ENCODE data around the gene REV3L. TPM values are rescaled to one million over a fixed set of nuclear protein-coding genes. Genes with fewer than 3 reads are reported as not detected.

The REV3L gene
- total and polyA plus RNA-seq, 4 donors, result 5.0 to 74.9 (median 41.2) TPM

DNA sequence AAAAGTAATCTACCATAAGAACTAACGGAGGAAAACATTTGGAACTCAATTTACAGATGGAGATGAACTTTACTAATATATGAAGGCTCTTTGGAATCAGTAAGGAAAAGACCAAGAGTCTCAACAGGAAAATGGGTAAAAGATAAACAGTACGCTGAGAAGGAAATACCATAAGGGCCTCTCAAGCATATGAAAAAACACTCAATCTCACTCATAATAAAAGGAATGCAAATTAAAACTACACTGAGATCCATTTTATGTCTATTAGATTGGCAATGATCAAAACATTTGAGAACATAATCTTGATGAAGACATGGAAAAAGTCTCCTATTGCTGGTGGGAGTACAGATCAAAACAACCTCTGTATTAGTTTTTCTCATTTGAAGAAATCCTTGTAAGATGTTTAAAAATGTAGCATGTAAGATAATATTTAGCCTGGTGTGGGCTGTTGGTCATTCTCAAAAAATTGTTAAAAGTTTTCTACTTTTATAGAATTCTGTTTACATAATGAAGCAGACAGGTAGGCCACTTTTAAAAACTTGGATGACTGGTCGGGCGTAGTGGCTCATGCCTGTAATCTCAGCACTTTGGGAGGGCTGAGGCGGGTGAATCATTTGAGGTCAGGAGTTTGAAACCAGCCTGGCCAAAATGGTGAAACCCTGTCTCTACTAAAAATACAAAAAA is 14.5 kb downstream of the REV3L start:
- Histone ChIP-seq H3K36me3 (ENCODE audit: control insufficient read depth in 1 of 2, insufficient read depth in 2 of 2, low read length in 1 of 2) (no peaks in the 10 kb centered on the region), H3K9me3 (ENCODE audit: control insufficient read depth, low read length) (no peaks in the 10 kb centered on the region), H3K27me3 (ENCODE audit: control insufficient read depth in 1 of 2, insufficient read depth in 2 of 2, low read length in 1 of 2) (no peaks in the 10 kb centered on the region), H3K27ac (ENCODE audit: low read depth in 1 of 2, low read length in 2 of 2) (no peak overlapping the region), H3K4me3 (ENCODE audit: low read length in 2 of 2) (no peak overlapping the region), H3K4me1 (ENCODE audit: control insufficient read depth in 1 of 2, insufficient read depth in 2 of 2, low read length in 2 of 2) (peaks cover 0 to 1% of the 10 kb centered on the region in 2 donors)
- WGBS, 2 donors, result 52 to 67% methylated on average over 5 of the region's 5 CpGs
- intact Hi-C loops (cut with DNase I), result no loop called here
- no peak for ATAC-seq (ENCODE audit: low FRiP score)
- peak in 1 of 2 donors; percentile 51 for DNase-seq

DNA sequence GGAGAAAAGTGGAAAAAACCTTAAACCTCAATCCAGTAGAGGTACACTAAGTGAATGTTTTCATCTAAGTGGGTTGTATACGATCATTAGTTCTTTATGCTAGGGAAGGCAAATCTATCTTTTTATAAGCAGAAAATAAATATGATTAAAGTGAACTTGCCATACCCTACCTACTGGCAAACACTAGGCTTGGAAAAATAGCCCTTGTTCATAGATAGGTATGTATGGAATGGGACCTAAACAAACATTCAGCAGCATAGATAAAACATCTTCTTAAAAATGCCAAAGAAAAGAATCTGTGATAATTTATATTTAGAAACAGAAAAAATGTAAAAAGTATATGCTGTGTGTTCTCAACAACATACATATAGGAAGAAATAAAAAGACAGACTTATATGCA is 18.8 kb downstream of the REV3L start:
- Histone ChIP-seq H3K9me3 (ENCODE audit: control insufficient read depth, low read length) (no peaks in the 10 kb centered on the region), H3K27me3 (ENCODE audit: control insufficient read depth in 1 of 2, insufficient read depth in 2 of 2, low read length in 1 of 2) (no peaks in the 10 kb centered on the region), H3K4me3 (ENCODE audit: low read length in 2 of 2) (no peak overlapping the region), H3K36me3 (ENCODE audit: control insufficient read depth in 1 of 2, insufficient read depth in 2 of 2, low read length in 1 of 2) (peaks cover 3 to 4% of the 10 kb centered on the region in 2 donors), H3K4me1 (ENCODE audit: control insufficient read depth in 1 of 2, insufficient read depth in 2 of 2, low read length in 2 of 2) (peaks cover 4 to 5% of the 10 kb centered on the region in 2 donors), H3K27ac (ENCODE audit: low read depth in 1 of 2, low read length in 2 of 2) (no peak overlapping the region)
- intact Hi-C loops (cut with DNase I), result no loop called here
- ATAC-seq (ENCODE audit: low FRiP score) (no peak), DNase-seq (no peak)
- 45 to 86% methylated on average over 1 of the region's 1 CpG for WGBS, 2 donors

GRCh38 chr6:111462770-111463391 is 20.1 kb downstream of the REV3L start:
- Histone ChIP-seq H3K4me1 (ENCODE audit: control insufficient read depth in 1 of 2, insufficient read depth in 2 of 2, low read length in 2 of 2) (peaks cover 3 to 5% of the 10 kb centered on the region in 2 donors), H3K9me3 (ENCODE audit: control insufficient read depth, low read length) (no peaks in the 10 kb centered on the region), H3K4me3 (ENCODE audit: low read length in 2 of 2) (no peak overlapping the region), H3K27me3 (ENCODE audit: control insufficient read depth in 1 of 2, insufficient read depth in 2 of 2, low read length in 1 of 2) (no peaks in the 10 kb centered on the region), H3K27ac (ENCODE audit: low read depth in 1 of 2, low read length in 2 of 2) (no peak overlapping the region), H3K36me3 (ENCODE audit: control insufficient read depth in 1 of 2, insufficient read depth in 2 of 2, low read length in 1 of 2) (peaks cover 3 to 4% of the 10 kb centered on the region in 2 donors)
- intact Hi-C loops (cut with DNase I), result no loop called here
- no peak for DNase-seq
- ATAC-seq (ENCODE audit: low FRiP score), result peak; percentile 71
- 60 to 62% methylated on average over 7 of the region's 7 CpGs for WGBS, 2 donors

DNA sequence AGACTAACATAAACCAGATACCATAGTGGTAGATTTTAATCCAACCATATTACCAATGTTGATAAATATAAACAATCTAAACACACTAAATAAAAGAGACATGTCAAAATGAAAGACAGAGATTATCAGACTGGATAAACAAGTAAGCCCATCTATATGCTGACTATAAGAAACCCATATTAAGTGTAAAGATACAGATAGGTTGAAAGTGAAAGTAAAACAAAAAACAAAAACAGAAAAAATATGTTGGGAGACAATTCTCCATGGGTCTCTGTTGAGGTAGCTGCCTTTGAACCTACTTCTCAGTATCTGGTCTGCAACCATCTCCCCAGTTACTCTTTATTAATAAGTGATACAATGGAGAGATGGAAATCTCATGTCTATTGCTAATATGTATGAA is 21.2 kb downstream of the REV3L start:
- Histone ChIP-seq H3K36me3 (ENCODE audit: control insufficient read depth in 1 of 2, insufficient read depth in 2 of 2, low read length in 1 of 2) (peaks cover 3 to 4% of the 10 kb centered on the region in 2 donors), H3K4me1 (ENCODE audit: control insufficient read depth in 1 of 2, insufficient read depth in 2 of 2, low read length in 2 of 2) (peaks cover 3 to 5% of the 10 kb centered on the region in 2 donors), H3K27me3 (ENCODE audit: control insufficient read depth in 1 of 2, insufficient read depth in 2 of 2, low read length in 1 of 2) (no peaks in the 10 kb centered on the region), H3K27ac (ENCODE audit: low read depth in 1 of 2, low read length in 2 of 2) (no peak overlapping the region), H3K9me3 (ENCODE audit: control insufficient read depth, low read length) (no peaks in the 10 kb centered on the region), H3K4me3 (ENCODE audit: low read length in 2 of 2) (no peak overlapping the region)
- intact Hi-C loops (cut with DNase I), result no loop called here
- ATAC-seq (ENCODE audit: low FRiP score) (no peak), DNase-seq (no peak)

DNA sequence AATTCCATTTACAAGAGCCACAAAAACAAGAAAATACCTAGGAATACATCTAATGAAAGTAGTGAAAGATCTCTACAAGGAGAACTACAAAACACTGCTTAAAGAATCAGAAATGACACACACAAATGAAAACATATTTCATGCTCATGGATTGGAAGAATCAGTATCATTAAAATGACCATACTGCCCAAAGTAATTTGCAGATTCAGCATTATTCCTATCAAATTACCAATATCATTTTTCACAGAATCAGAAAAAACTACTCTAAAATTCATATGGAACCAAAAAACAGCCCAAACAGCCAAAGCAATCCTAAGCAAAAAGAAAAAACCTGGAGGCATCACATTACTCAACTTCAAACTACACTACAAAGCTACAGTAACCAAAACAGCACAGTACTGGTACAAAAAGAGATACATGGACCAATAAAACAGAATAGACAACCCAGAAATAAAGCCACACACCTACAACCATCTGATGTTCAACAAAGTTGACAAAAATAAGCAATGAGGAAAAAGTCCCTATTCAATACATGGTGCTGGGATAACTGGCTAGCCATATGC is 24.3 kb downstream of the REV3L start:
- Histone ChIP-seq H3K4me3 (ENCODE audit: low read length in 2 of 2) (no peak overlapping the region), H3K36me3 (ENCODE audit: control insufficient read depth in 1 of 2, insufficient read depth in 2 of 2, low read length in 1 of 2) (peaks cover 3 to 4% of the 10 kb centered on the region in 2 donors), H3K27ac (ENCODE audit: low read depth in 1 of 2, low read length in 2 of 2) (no peak overlapping the region), H3K4me1 (ENCODE audit: control insufficient read depth in 1 of 2, insufficient read depth in 2 of 2, low read length in 2 of 2) (peaks cover 4 to 5% of the 10 kb centered on the region in 2 donors), H3K27me3 (ENCODE audit: control insufficient read depth in 1 of 2, insufficient read depth in 2 of 2, low read length in 1 of 2) (no peaks in the 10 kb centered on the region), H3K9me3 (ENCODE audit: control insufficient read depth, low read length) (no peaks in the 10 kb centered on the region)
- intact Hi-C loops (cut with DNase I), result no loop called here
- DNase-seq (no peak), ATAC-seq (ENCODE audit: low FRiP score) (no peak)

- Histone ChIP-seq H3K4me1 (ENCODE audit: control insufficient read depth in 1 of 2, insufficient read depth in 2 of 2, low read length in 2 of 2) (peaks cover 0 to 1% of the 10 kb centered on the region in 2 donors), H3K4me3 (ENCODE audit: low read length in 2 of 2) (no peak overlapping the region), H3K27me3 (ENCODE audit: control insufficient read depth in 1 of 2, insufficient read depth in 2 of 2, low read length in 1 of 2) (no peaks in the 10 kb centered on the region), H3K9me3 (ENCODE audit: control insufficient read depth, low read length) (no peaks in the 10 kb centered on the region), H3K36me3 (ENCODE audit: control insufficient read depth in 1 of 2, insufficient read depth in 2 of 2, low read length in 1 of 2) (peaks cover 3 to 4% of the 10 kb centered on the region in 2 donors), H3K27ac (ENCODE audit: low read depth in 1 of 2, low read length in 2 of 2) (no peak overlapping the region)
- intact Hi-C loops (cut with DNase I), result no loop called here
- DNase-seq, result no peak
- WGBS, 2 donors, result 20 to 26% methylated on average over 2 of the region's 2 CpGs
- ATAC-seq (ENCODE audit: low FRiP score), result no peak
Measured at GRCh38 chr6:111456208-111456607, 26.8 kb downstream of the REV3L start.

DNA sequence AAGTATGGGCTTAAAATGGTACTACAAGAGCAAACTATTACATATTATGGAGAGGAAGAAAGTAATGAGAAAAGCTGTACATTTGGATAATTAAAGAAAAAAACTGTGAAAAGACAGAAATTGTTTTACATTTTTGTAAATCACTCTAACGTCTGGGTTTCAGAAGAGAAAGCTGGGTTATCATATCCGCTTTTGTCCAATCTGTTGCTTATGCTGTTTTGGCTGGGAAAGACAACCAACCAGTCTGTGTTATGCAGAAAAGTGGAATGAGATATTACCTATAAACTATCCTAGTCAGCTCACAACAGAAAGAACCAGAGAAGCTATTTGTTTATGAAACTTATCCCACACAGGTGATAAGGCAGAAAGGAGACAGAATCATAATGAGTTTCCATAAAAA is 32.4 kb downstream of the REV3L start:
- Histone ChIP-seq H3K36me3 (ENCODE audit: control insufficient read depth in 1 of 2, insufficient read depth in 2 of 2, low read length in 1 of 2) (no peaks in the 10 kb centered on the region), H3K27ac (ENCODE audit: low read depth in 1 of 2, low read length in 2 of 2) (no peak overlapping the region), H3K27me3 (ENCODE audit: control insufficient read depth in 1 of 2, insufficient read depth in 2 of 2, low read length in 1 of 2) (no peaks in the 10 kb centered on the region), H3K4me3 (ENCODE audit: low read length in 2 of 2) (no peak overlapping the region), H3K4me1 (ENCODE audit: control insufficient read depth in 1 of 2, insufficient read depth in 2 of 2, low read length in 2 of 2) (peaks cover 0 to 5% of the 10 kb centered on the region in 2 donors), H3K9me3 (ENCODE audit: control insufficient read depth, low read length) (no peaks in the 10 kb centered on the region)
- no peak for ATAC-seq (ENCODE audit: low FRiP score)
- no peak for DNase-seq
- WGBS, 2 donors, result 81 to 89% methylated on average over 2 of the region's 2 CpGs
- intact Hi-C loops (cut with DNase I), result no loop called here

DNA sequence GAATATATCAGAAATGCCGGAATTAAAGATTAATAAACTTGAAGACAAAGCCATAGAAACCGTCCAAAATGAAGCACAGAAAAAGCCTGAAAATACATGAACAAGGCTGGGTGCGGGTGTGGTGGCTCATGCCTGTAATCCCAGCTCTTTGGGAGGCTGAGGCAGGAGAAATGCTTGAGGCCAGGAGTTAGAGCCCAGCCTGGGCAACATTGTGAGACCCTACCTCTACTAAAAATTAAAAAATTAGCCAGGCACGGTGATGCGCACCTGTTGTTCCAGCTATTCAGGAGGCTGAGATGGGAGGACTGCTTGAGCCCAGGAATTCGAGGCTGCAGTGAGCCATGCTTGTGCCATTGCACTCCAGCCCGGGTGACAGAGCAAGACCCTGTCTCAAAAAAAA is 32.9 kb downstream of the REV3L start:
- Histone ChIP-seq H3K36me3 (ENCODE audit: control insufficient read depth in 1 of 2, insufficient read depth in 2 of 2, low read length in 1 of 2) (no peaks in the 10 kb centered on the region), H3K4me1 (ENCODE audit: control insufficient read depth in 1 of 2, insufficient read depth in 2 of 2, low read length in 2 of 2) (peaks cover 0 to 3% of the 10 kb centered on the region in 2 donors), H3K27ac (ENCODE audit: low read depth in 1 of 2, low read length in 2 of 2) (no peak overlapping the region), H3K9me3 (ENCODE audit: control insufficient read depth, low read length) (no peaks in the 10 kb centered on the region), H3K4me3 (ENCODE audit: low read length in 2 of 2) (no peak overlapping the region), H3K27me3 (ENCODE audit: control insufficient read depth in 1 of 2, insufficient read depth in 2 of 2, low read length in 1 of 2) (no peaks in the 10 kb centered on the region)
- intact Hi-C loops (cut with DNase I), result no loop called here
- WGBS, 2 donors, result 94 to 96% methylated on average over 7 of the region's 7 CpGs
- ATAC-seq (ENCODE audit: low FRiP score), result no peak
- no peak for DNase-seq

DNA sequence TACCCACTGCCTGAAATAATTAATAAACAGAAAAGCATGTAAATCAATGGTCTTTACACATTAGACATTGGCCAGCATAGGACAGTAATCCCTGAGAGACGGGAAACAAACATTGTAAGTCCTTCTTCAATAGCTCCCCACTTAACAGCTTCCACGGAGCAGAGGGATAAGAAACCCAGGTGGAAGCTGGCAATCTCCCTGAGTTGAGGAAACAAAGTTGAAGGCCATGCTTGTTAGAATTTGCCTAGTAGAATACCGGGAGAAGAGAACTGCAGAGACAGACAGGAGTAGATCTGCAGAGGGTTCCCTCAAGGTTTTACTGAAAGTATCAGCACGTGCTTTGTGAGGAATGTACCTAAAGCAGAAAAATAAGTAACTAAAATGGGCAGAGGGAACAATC is 33.9 kb downstream of the REV3L start:
- intact Hi-C loops (cut with DNase I), result no loop called here
- Histone ChIP-seq H3K27me3 (ENCODE audit: control insufficient read depth in 1 of 2, insufficient read depth in 2 of 2, low read length in 1 of 2) (no peaks in the 10 kb centered on the region), H3K36me3 (ENCODE audit: control insufficient read depth in 1 of 2, insufficient read depth in 2 of 2, low read length in 1 of 2) (no peaks in the 10 kb centered on the region), H3K4me1 (ENCODE audit: control insufficient read depth in 1 of 2, insufficient read depth in 2 of 2, low read length in 2 of 2) (peaks cover 0 to 3% of the 10 kb centered on the region in 2 donors), H3K4me3 (ENCODE audit: low read length in 2 of 2) (no peak overlapping the region), H3K9me3 (ENCODE audit: control insufficient read depth, low read length) (no peaks in the 10 kb centered on the region), H3K27ac (ENCODE audit: low read depth in 1 of 2, low read length in 2 of 2) (no peak overlapping the region)
- no peak for DNase-seq
- WGBS, 2 donors, result 91 to 94% methylated on average over 4 of the region's 4 CpGs
- ATAC-seq (ENCODE audit: low FRiP score), result no peak
